HCT116 (cell line): ENCODE data around the gene CDK14.

Source experiments
- CTCF ChIP-seq, 3 experiments: fragments of 200-600 bp in 1 of 3; sonication (generic) in 1 of 3; IDR thresholded peaks in 2 of 3; conservative IDR thresholded peaks in 1 of 3; 2 replicates each; pipeline ENCODE4 v1.5.1; 2012 to 2017; ENCODE audit warnings: low read depth in 2 of 3, low read length in 2 of 3, antibody characterized with exemption in 1 of 3, borderline replicate concordance in 1 of 3, control low read depth in 1 of 3, mild to moderate bottlenecking in 1 of 3, mixed read lengths in 1 of 3, mixed run types in 1 of 3, moderate library complexity in 1 of 3; ENCODE audit not compliant: insufficient read depth in 1 of 3
- ELF1 ChIP-seq: IDR thresholded peaks from 2 replicates; pipeline ENCODE4 v1.6.1; 2012; ENCODE audit warnings: low read depth, borderline replicate concordance
- EZH2 ChIP-seq: fragments of 200-600 bp; sonication (generic); IDR thresholded peaks from 2 replicates; pipeline ENCODE4 v1.6.1; 2017; ENCODE audit warnings: antibody characterized with exemption, mixed run types
- JUND ChIP-seq: IDR thresholded peaks from 2 replicates; pipeline ENCODE4 v1.6.1; 2012
- RAD21 ChIP-seq: IDR thresholded peaks from 2 replicates; pipeline ENCODE4 v1.6.1; 2012; ENCODE audit warnings: low read depth, mild to moderate bottlenecking
- TF ChIP-seq, protein P1 (sequence below): IDR thresholded peaks from 2 replicates; pipeline ENCODE4 v1.6.1; 2012
- TF ChIP-seq, protein P2 (sequence below): IDR thresholded peaks from 2 replicates; pipeline ENCODE4 v1.6.1; 2012; ENCODE audit warnings: low read depth

DNA sequence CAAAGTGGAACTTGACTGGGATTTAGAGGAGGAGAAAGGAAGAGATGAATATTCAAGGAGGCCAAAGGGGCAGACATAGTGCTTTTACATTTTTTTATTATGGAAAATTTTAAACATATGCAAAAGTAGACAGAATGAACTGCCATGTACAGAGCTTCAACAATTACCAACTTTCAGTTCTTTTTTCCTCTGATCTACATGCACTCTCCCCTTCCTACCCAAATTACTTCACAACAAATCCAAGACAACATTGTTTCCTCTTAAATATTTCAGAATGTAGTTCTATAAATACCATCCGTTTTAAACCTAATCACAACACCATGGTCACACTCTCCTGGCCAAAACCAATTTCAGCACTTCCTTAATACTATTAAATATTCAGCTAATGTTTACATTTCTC lies 584.6 kb downstream of the CDK14 start:
- TF ChIP-seq CTCF (IDR thresholded peaks at IDR 0.05 in 2 of 3, conservative IDR thresholded peaks at IDR 0.05 in 1 of 3; ENCODE audit: borderline replicate concordance in 1 of 3, insufficient read depth in 1 of 3, low read depth in 2 of 3, low read length in 2 of 3) (no peak), JUND (no peak), ELF1 (no peak), RAD21 (no peak), EZH2 (no peak)
- TF ChIP-seq, protein P1, sequence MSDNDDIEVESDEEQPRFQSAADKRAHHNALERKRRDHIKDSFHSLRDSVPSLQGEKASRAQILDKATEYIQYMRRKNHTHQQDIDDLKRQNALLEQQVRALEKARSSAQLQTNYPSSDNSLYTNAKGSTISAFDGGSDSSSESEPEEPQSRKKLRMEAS = no peak
- TF ChIP-seq, protein P2, sequence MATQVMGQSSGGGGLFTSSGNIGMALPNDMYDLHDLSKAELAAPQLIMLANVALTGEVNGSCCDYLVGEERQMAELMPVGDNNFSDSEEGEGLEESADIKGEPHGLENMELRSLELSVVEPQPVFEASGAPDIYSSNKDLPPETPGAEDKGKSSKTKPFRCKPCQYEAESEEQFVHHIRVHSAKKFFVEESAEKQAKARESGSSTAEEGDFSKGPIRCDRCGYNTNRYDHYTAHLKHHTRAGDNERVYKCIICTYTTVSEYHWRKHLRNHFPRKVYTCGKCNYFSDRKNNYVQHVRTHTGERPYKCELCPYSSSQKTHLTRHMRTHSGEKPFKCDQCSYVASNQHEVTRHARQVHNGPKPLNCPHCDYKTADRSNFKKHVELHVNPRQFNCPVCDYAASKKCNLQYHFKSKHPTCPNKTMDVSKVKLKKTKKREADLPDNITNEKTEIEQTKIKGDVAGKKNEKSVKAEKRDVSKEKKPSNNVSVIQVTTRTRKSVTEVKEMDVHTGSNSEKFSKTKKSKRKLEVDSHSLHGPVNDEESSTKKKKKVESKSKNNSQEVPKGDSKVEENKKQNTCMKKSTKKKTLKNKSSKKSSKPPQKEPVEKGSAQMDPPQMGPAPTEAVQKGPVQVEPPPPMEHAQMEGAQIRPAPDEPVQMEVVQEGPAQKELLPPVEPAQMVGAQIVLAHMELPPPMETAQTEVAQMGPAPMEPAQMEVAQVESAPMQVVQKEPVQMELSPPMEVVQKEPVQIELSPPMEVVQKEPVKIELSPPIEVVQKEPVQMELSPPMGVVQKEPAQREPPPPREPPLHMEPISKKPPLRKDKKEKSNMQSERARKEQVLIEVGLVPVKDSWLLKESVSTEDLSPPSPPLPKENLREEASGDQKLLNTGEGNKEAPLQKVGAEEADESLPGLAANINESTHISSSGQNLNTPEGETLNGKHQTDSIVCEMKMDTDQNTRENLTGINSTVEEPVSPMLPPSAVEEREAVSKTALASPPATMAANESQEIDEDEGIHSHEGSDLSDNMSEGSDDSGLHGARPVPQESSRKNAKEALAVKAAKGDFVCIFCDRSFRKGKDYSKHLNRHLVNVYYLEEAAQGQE = no peak
